Neural progenitor cell (in vitro differentiated cells): ENCODE measurements around the gene TIPIN. TPM values are rescaled to one million over a fixed set of nuclear protein-coding genes. Genes with fewer than 3 reads are reported as not detected.
A peak's percentile ranks its signal among the peaks of the same experiment; 100 is the strongest.

Experiments used
- DNase-seq: peaks from one replicate; pipeline ENCODE4 v3.0.0-alpha.2; 2016; ENCODE audit warnings: low spot score
- H2AFZ ChIP-seq: fragments of 200-600 bp; sonication (generic); replicated peaks from 2 replicates; pipeline ENCODE4 v1.6.1; 2016; ENCODE audit warnings: antibody characterized with exemption
- H3F3A ChIP-seq: fragments of 200-600 bp; sonication (generic); 2 replicates; pipeline ENCODE4 v1.6.1; 2016; ENCODE audit warnings: antibody characterized with exemption, low read depth
- H3K27ac ChIP-seq: fragments of 200-600 bp; sonication (generic); 2 replicates; pipeline ENCODE4 v1.5.1; 2016; ENCODE audit warnings: mild to moderate bottlenecking
- H3K27me3 ChIP-seq: fragments of 200-600 bp; sonication (generic); 2 replicates; pipeline ENCODE4 v1.6.1; 2016; ENCODE audit warnings: mild to moderate bottlenecking, moderate library complexity
- H3K36me3 ChIP-seq: fragments of 200-600 bp; sonication (generic); 2 replicates; pipeline ENCODE4 v1.5.1; 2016
- H3K4me1 ChIP-seq: fragments of 200-600 bp; sonication (generic); 2 replicates; pipeline ENCODE4 v1.6.1; 2016; ENCODE audit warnings: mixed run types
- H3K4me2 ChIP-seq: fragments of 200-600 bp; sonication (generic); 2 replicates; pipeline ENCODE4 v1.6.1; 2016
- H3K4me3 ChIP-seq: fragments of 200-600 bp; sonication (generic); 2 replicates; pipeline ENCODE4 v1.5.1; 2016
- H3K79me2 ChIP-seq: fragments of 200-600 bp; sonication (generic); 2 replicates; pipeline ENCODE4 v1.6.1; 2016; ENCODE audit warnings: low read depth
- H3K9ac ChIP-seq: fragments of 200-600 bp; sonication (generic); 2 replicates; pipeline ENCODE4 v1.6.1; 2016
- H3K9me3 ChIP-seq: fragments of 200-600 bp; sonication (generic); 2 replicates; pipeline ENCODE4 v1.5.1; 2016; ENCODE audit warnings: low read depth
- H4K20me1 ChIP-seq: fragments of 200-600 bp; sonication (generic); 2 replicates; pipeline ENCODE4 v1.6.1; 2016; ENCODE audit warnings: low read depth
- H3K27ac Mint-ChIP-seq: 3 replicates; pipeline ENCODE4 v1.8.0; 2021; ENCODE audit warnings: mixed read lengths
- H3K27me3 Mint-ChIP-seq: 2 replicates; pipeline ENCODE4 v1.8.0; 2022; ENCODE audit warnings: low read depth, mild to moderate bottlenecking, inconsistent platforms, moderate library complexity, mixed read lengths; ENCODE audit not compliant: insufficient read depth
- H3K36me3 Mint-ChIP-seq: 3 replicates; pipeline ENCODE4 v1.8.0; 2021; ENCODE audit warnings: mixed read lengths
- H3K4me1 Mint-ChIP-seq: 3 replicates; pipeline ENCODE4 v1.8.0; 2021; ENCODE audit warnings: mixed read lengths
- H3K4me3 Mint-ChIP-seq: 3 replicates; pipeline ENCODE4 v1.8.0; 2021; ENCODE audit warnings: mild to moderate bottlenecking, moderate library complexity, mixed read lengths
- H3K9me3 Mint-ChIP-seq: 3 replicates; pipeline ENCODE4 v1.8.0; 2020; ENCODE audit warnings: mixed read lengths
- CTCF ChIP-seq: fragments of 200-600 bp; sonication (generic); IDR thresholded peaks from 2 replicates; pipeline ENCODE4 v1.5.1; 2017; ENCODE audit warnings: antibody characterized with exemption, mild to moderate bottlenecking
- EZH2 ChIP-seq: fragments of 200-600 bp; sonication (generic); IDR thresholded peaks from 2 replicates; pipeline ENCODE4 v1.6.1; 2017; ENCODE audit warnings: antibody characterized with exemption, mild to moderate bottlenecking, moderate library complexity
- EZH2phosphoT487 ChIP-seq: fragments of 200-600 bp; sonication (generic); IDR thresholded peaks from 2 replicates; pipeline ENCODE4 v1.6.1; 2017; ENCODE audit warnings: antibody characterized with exemption
- total RNA-seq: library from RNA; depleted of rRNA; stranded (reverse); fragments of >200 nt; gene quantifications from 2 replicates; pipeline ENCODE4 v1.2.3, GENCODE V29; 2015; ENCODE audit warnings: low replicate concordance

Gene TIPIN
- total RNA-seq, 1 donor from 2014 or later, result 28.9 TPM

DNA sequence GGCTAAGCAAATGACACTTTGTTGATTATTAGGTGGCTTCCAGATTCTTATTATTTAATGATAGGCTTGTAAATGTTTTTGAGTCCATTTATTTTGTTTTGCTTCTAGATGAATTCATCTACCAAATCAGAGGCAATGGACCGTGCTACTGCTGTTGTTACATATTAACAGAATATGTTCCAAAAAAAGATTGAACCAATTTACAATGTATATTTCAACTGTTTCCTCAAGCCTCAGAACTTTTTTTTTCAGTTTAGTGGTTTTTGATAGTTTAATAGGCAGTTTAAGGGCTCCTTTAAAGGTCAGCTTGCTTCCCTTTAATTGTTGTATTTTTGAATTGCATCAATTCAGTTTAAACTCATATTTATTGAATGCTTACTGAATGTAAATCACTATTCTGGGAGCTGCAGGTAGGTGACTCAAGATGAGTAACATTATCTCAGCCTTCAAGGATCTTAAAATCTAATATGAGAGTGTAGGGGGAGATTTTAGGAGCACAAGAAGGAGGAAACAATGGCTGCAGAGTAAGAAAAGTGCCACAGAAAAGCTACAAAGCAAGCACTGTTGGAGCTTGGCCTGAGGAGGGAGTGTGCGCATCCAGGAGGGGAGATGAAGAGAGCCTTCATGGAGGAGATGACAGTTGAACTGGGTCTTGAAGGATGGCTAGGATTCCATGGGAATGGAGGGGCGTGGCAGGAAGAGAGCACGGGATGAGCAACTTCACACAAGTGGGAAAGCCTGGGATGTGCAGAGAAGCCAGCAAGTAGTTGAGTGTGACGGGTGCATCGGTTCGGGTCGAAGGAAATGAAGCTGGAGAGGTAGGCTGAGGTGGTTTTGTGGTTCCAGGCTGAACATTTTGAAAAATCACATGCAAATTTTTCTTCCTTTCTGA lies 44.9 kb upstream of the TIPIN start:
- peak; percentile 24 for TF ChIP-seq CTCF
- no peak for TF ChIP-seq EZH2
- TF ChIP-seq EZH2phosphoT487, result no peak
- no peaks in the 10 kb centered on the region for H3K36me3 ChIP-seq
- no peak overlapping the region for H3K9ac ChIP-seq
- no peaks in the 10 kb centered on the region for H3K9me3 Mint-ChIP-seq
- H3K4me3 Mint-ChIP-seq, result no peak overlapping the region
- H3K36me3 Mint-ChIP-seq, result peaks cover 17% of the 10 kb centered on the region
- H3K27ac ChIP-seq, result peak overlapping the region; percentile 56
- no peak overlapping the region for H3K27ac Mint-ChIP-seq
- H3K27me3 Mint-ChIP-seq, result no peaks in the 10 kb centered on the region
- H2AFZ ChIP-seq, result no peak overlapping the region
- peaks cover 40% of the 10 kb centered on the region for H3K4me1 ChIP-seq
- peak; percentile 58 for DNase-seq
- peaks cover 20% of the 10 kb centered on the region for H3K4me1 Mint-ChIP-seq
- no peaks in the 10 kb centered on the region for H3K27me3 ChIP-seq
- peaks cover 97% of the 10 kb centered on the region for H3K79me2 ChIP-seq
- H3F3A ChIP-seq, result peaks cover 7% of the 10 kb centered on the region
- H4K20me1 ChIP-seq, result peaks cover 67% of the 10 kb centered on the region
- peak overlapping the region; percentile 50 for H3K4me2 ChIP-seq
- H3K4me3 ChIP-seq, result no peak overlapping the region
- no peaks in the 10 kb centered on the region for H3K9me3 ChIP-seq

- Histone ChIP-seq H3K27me3 (no peaks in the 10 kb centered on the region), H3K36me3 (no peaks in the 10 kb centered on the region), H3K4me2 (no peak overlapping the region), H3K4me1 (peaks cover 40% of the 10 kb centered on the region), H3K79me2 (peaks cover 97% of the 10 kb centered on the region), H3K9ac (no peak overlapping the region), H2AFZ (no peak overlapping the region), H3K27ac (peak overlapping the region; percentile 32), H4K20me1 (peaks cover 63% of the 10 kb centered on the region), H3F3A (peaks cover 7% of the 10 kb centered on the region), H3K4me3 (no peak overlapping the region), H3K9me3 (no peaks in the 10 kb centered on the region)
- Mint-ChIP-seq H3K27ac (no peak overlapping the region), H3K4me3 (no peak overlapping the region), H3K27me3 (no peaks in the 10 kb centered on the region), H3K36me3 (peaks cover 19% of the 10 kb centered on the region), H3K9me3 (no peaks in the 10 kb centered on the region), H3K4me1 (peaks cover 11% of the 10 kb centered on the region)
- DNase-seq, result no peak
- TF ChIP-seq CTCF (no peak), EZH2phosphoT487 (no peak), EZH2 (no peak)
These were observed 43.9 kb upstream of the TIPIN start for GRCh38 chr15:66400351-66400774.

DNA sequence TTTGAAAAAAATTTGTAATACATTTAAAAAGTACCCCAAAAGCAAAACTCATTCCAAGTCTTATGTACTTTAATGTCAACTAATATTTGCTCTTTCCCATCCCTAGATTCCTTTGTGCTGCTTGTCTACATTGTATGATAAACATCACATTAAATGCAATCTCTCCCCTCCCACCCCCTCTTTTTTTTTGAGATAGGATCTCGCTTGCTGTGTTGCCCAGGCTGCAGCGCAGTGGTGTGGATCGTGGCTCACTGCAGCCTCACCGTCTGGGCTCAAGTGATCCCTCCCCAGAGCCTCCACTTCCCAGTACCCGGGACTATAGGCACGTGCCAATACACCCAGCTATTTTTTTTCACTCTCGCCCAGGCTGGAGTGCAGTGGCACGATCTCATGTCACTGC lies 42.8 kb upstream of the TIPIN start:
- no peak overlapping the region for H3K27ac ChIP-seq
- H4K20me1 ChIP-seq, result peaks cover 58% of the 10 kb centered on the region
- H3K9me3 Mint-ChIP-seq, result no peaks in the 10 kb centered on the region
- H3K36me3 Mint-ChIP-seq, result peaks cover 21% of the 10 kb centered on the region
- TF ChIP-seq EZH2 (no peak), EZH2phosphoT487 (no peak), CTCF (no peak)
- no peak overlapping the region for H3K4me3 Mint-ChIP-seq
- peaks cover 7% of the 10 kb centered on the region for H3F3A ChIP-seq
- H3K4me3 ChIP-seq, result no peak overlapping the region
- DNase-seq, result no peak
- no peaks in the 10 kb centered on the region for H3K27me3 ChIP-seq
- no peaks in the 10 kb centered on the region for H3K36me3 ChIP-seq
- peaks cover 30% of the 10 kb centered on the region for H3K4me1 ChIP-seq
- H3K79me2 ChIP-seq, result peaks cover 97% of the 10 kb centered on the region
- H3K4me2 ChIP-seq, result no peak overlapping the region
- no peaks in the 10 kb centered on the region for H3K9me3 ChIP-seq
- no peaks in the 10 kb centered on the region for H3K27me3 Mint-ChIP-seq
- H3K4me1 Mint-ChIP-seq, result peaks cover 4% of the 10 kb centered on the region
- H3K9ac ChIP-seq, result no peak overlapping the region
- H3K27ac Mint-ChIP-seq, result no peak overlapping the region
- no peak overlapping the region for H2AFZ ChIP-seq
